IPS-11a (cell line): ENCODE results near the gene RAX2.
"Not testable (repeated sequence)": the region's sequence is repeated elsewhere in the genome, so short reads cannot be mapped to it uniquely, and the experiment has no call there.

Source experiments
- H3K4me3 ChIP-seq: one replicate; pipeline ENCODE4 v1.5.1; 2013; ENCODE audit warnings: low read depth, low read length, control low read depth

Gene RAX2

GRCh38 chr19:3778899-3779723, 7.1 kb upstream of the RAX2 start:
- H3K4me3 ChIP-seq = no peak overlapping the region

- no peak overlapping the region for H3K4me3 ChIP-seq
Observed at GRCh38 chr19:3778104-3778867, 6.3 kb upstream of the RAX2 start.

GRCh38 chr19:3776479-3777040, 4.5 kb upstream of the RAX2 start:
- H3K4me3 ChIP-seq = no peak overlapping the region

GRCh38 chr19:3775831-3776230, 3.8 kb upstream of the RAX2 start:
- no peak overlapping the region for H3K4me3 ChIP-seq

GRCh38 chr19:3775374-3775711, 3.3 kb upstream of the RAX2 start:
- no peak overlapping the region for H3K4me3 ChIP-seq

GRCh38 chr19:3774621-3775373, 2.8 kb upstream of the RAX2 start:
- no peak overlapping the region for H3K4me3 ChIP-seq

- no peak overlapping the region for H3K4me3 ChIP-seq
Observed at GRCh38 chr19:3773814-3774515, 1.9 kb upstream of the RAX2 start.

- no peak overlapping the region for H3K4me3 ChIP-seq
Observed at GRCh38 chr19:3771000-3771905, 775 bp downstream of the RAX2 start.

- H3K4me3 ChIP-seq = no peak overlapping the region
Observed at GRCh38 chr19:3770136-3770999, 1.7 kb downstream of the RAX2 start.

- no peak overlapping the region for H3K4me3 ChIP-seq
Observed at GRCh38 chr19:3769494-3769893, 2.5 kb downstream of the RAX2 start.

- no peak overlapping the region for H3K4me3 ChIP-seq
Observed at GRCh38 chr19:3768748-3769099, 3.3 kb downstream of the RAX2 start.

GRCh38 chr19:3768015-3768747, 3.8 kb downstream of the RAX2 start:
- no peak overlapping the region for H3K4me3 ChIP-seq

- no peak overlapping the region for H3K4me3 ChIP-seq
Observed at GRCh38 chr19:3767050-3767449, 5.0 kb downstream of the RAX2 start.

GRCh38 chr19:3766520-3766919, 5.5 kb downstream of the RAX2 start:
- no peak overlapping the region for H3K4me3 ChIP-seq

- not testable (repeated sequence) for H3K4me3 ChIP-seq
Observed at GRCh38 chr19:3765757-3766156, 6.3 kb downstream of the RAX2 start.

GRCh38 chr19:3765121-3765520, 6.9 kb downstream of the RAX2 start:
- H3K4me3 ChIP-seq = no peak overlapping the region

- H3K4me3 ChIP-seq = peak within 1 kb of the TSS; percentile 89
Observed at GRCh38 chr19:3762501-3763459, 9.2 kb downstream of the RAX2 start, which contains the start of gene MRPL54. MRPL54 (plus strand) TSS chr19:3762682; CDS start chr19:3762701, 19 bp downstream.
